Head of caudate nucleus (tissue), 42 donors: ENCODE results near the gene AP2M1.

Experiments
- DNase-seq, 42 donors: peaks; one replicate each; pipeline versions ENCODE4 v3.0.0 to v3.0.0-alpha.2; 2020 to 2021; ENCODE audit warnings: mixed read lengths in 7 of 42
- intact Hi-C: fragments of 100-400 bp; cut with DNase I; formaldehyde crosslinking; loops from one replicate; pipeline ENCODE4 v1.15.0; 2022

AP2M1 gene

GRCh38 chr3:184203526-184203925, 28.9 kb downstream of the AP2M1 start:
- intact Hi-C loops: no loop called here
- DNase-seq: no peak

- DNase-seq: no peak
- intact Hi-C loops: no loop called here
Measured at GRCh38 chr3:184209146-184209923, 34.7 kb downstream of the AP2M1 start.

- intact Hi-C loops: no loop called here
Measured at GRCh38 chr3:184211297-184211696, 36.6 kb downstream of the AP2M1 start.

GRCh38 chr3:184211718-184212117, 37.1 kb downstream of the AP2M1 start:
- intact Hi-C loops: no loop called here
- no peak for DNase-seq

More at GRCh38 chr3:184211297-184211696, 36.6 kb downstream of the AP2M1 start:
- no peak for DNase-seq

GRCh38 chr3:184218814-184219213, 44.2 kb downstream of the AP2M1 start:
- DNase-seq: no peak
- intact Hi-C loops: no loop called here

GRCh38 chr3:184222521-184222920, 47.9 kb downstream of the AP2M1 start:
- DNase-seq: no peak
- intact Hi-C loops: no loop called here

GRCh38 chr3:184223946-184224345, 49.3 kb downstream of the AP2M1 start:
- no peak for DNase-seq
- intact Hi-C loops: no loop called here

- peak in 20 of 42 donors; percentile 13 to 63 (median 35) for DNase-seq
- intact Hi-C loops: no loop called here
Measured at GRCh38 chr3:184227481-184227935, 52.9 kb downstream of the AP2M1 start.

GRCh38 chr3:184228376-184229137, 53.9 kb downstream of the AP2M1 start:
- DNase-seq: no peak
- intact Hi-C loops: no loop called here

GRCh38 chr3:184229394-184230080, 54.9 kb downstream of the AP2M1 start, which contains the start of gene VWA5B2:
TSS of gene VWA5B2 (plus strand) at chr3:184229585. CDS start at chr3:184230529, 944 bp downstream.
- peak in 40 of 42 donors; percentile 21 to 80 (median 57) for DNase-seq
- intact Hi-C loops: no loop called here

- peak in 5 of 42 donors; percentile 8 to 48 (median 35) for DNase-seq
Measured at GRCh38 chr3:184230081-184230602, 55.5 kb downstream of the AP2M1 start.

GRCh38 chr3:184230603-184231528, 56.2 kb downstream of the AP2M1 start:
- intact Hi-C loops: no loop called here
- peak in 32 of 42 donors; percentile 8 to 80 (median 48) for DNase-seq

More at GRCh38 chr3:184230081-184230602, 55.5 kb downstream of the AP2M1 start:
- intact Hi-C loops: no loop called here

GRCh38 chr3:184231671-184232070, 57.0 kb downstream of the AP2M1 start:
- intact Hi-C loops: no loop called here
- DNase-seq: no peak

- intact Hi-C loops: no loop called here
- no peak for DNase-seq
Measured at GRCh38 chr3:184233127-184233843, 58.6 kb downstream of the AP2M1 start.
